LHCN-M2 (cell line): ENCODE results near the gene CGNL1. TPM values are rescaled to one million over a fixed set of nuclear protein-coding genes. Genes with fewer than 3 reads are reported as not detected.
A peak's percentile ranks its signal among the peaks of the same experiment; 100 is the strongest.

Experiments used
- DNase-seq: peaks from one replicate; pipeline ENCODE4 v3.0.0-alpha.2; 2012; ENCODE audit warnings: low read depth
- total RNA-seq: library from RNA; depleted of rRNA; stranded (reverse); fragments of >200 nt; gene quantifications from 2 replicates; pipeline ENCODE4 v1.2.3, GENCODE V29; 2014

The CGNL1 gene
- total RNA-seq, 1 experiment from 2014 or later, result 2.0 TPM

DNA sequence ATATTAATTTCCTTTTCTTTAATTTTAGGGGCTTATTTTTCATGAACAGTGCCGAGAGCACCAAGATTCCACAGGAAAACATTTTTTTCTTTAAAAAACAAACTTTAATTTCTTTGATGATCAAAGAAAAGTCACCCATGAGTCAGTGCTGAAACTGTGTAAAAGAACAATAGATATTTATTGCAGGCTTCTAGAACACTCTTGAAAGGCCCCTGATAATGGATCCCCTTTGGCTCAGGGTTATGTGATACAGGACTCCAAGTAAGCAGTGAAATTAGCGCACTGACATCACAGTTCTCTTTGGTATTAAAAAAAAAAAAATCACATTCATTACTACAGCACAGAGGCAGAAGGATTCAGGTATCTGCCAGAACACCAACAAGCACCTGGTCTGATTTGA, 149.3 kb downstream of the CGNL1 start:
- DNase-seq, result no peak

DNA sequence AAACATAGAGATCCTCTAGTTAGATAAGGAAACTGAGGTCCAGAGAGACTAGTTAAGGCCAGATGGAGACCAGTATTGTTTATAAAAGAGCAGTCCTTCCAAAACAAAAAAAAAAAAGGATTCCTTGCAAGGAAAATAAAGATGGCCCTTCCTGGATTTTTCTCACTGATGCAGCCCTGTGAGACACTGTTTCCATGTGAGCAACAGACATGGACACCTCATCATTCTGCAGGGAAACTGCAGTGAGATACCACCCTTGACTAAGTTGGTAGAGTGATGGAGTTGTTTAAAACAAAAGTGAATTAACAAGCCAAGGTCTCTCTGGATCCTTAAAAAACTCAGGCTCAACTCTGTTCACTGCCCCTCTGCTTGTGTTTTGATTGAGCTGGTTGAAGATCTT, 149.8 kb downstream of the CGNL1 start:
- no peak for DNase-seq

DNA sequence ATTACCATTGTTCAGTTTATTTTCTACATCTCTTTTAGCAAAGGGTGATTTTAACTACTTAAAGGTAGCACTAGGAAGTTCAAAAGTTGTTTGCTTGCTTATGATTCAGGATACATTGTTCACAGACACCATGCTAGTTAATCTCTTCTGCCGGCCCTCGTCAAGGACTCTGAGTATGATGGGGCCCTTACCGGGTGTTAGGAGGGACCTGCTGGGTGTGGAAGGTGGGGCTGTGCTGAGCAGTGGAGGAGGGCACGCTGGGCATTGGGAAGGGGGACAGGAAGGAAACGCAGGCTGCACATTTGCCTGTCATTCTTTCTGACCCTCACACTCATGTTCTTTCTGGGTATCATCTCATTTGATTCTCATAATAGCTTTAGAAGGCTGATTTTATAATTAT, 150.3 kb downstream of the CGNL1 start:
- no peak for DNase-seq

DNA sequence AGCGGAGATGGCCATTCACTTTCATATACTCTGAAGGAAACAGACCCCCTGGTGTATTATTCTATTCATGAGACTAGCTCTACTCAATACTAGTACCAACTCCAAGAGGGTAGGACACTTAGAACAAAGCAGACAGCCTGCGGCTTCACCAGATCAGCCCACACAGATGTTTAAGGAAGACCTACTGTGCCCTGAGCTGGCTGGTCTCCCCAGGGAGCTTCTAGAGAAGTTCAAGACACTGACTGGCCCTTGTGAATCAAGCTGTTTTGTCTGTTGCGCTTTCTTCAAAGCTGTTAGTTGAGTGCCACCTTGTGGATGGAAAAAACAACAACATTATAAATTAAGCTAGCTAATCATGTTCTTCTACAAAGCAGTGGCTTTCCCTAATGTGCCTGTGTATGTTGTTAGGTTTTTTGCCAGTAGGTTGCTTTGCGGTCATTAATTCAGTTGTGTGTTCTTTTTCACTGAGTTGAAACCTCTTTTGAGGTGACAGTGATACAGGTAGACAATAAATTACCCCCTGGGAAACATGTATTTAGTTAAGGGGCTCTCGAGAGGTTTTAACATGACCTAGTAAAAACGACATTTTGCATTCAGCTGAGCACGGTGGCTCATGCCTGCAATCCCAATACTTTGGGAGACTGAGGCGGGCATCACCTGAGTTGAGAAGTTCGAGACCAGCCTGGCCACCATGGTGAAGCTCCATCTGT, 151.2 kb downstream of the CGNL1 start:
- peak; percentile 96 for DNase-seq

DNA sequence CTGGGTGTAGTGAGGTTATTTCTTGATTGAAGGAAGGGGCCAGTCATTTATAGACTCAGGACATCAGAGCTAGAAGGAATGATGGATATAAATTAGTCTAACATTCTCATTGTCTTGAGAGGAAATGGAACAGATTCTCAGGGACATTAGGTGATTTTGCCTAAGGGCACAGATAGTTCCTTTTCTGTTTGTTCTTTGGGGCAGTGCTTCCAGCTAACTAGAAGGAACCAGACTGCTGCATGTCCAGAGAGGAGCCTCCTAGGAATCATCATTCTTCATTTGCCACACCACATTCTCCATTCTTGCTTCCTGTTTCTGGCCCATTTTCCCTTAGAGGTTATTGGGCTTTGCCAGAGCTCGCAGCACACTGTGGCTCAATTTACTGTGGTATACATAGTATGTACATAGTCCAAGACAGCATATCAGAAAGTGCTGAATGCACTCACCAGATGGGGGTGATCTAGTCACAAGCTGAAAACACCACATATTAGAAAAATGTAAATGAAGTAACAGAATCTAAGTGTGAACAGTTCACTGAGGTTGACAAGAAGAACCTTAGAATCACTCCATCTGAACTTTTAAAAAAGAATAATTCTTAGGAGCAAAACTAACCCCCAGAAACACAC, 152.7 kb downstream of the CGNL1 start:
- no peak for DNase-seq

DNA sequence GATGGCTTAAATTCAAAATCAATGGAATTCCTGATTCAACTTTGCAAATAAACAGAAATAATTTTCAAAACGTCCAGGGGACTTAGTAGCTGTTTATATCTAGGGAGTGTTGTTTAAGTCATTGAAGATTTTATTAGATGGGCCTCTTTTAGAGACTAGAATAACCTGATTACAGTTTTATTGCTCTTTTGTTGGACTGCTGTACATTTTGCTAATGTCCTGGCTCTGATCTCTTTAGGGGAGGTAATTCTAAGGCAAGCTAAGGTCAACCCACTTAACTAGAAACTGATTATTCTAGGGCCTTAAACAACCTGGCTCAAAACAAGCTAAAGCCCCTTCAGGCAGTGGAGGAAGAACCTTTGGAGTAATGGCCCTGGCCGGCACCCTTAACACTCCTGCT, 153.4 kb downstream of the CGNL1 start:
- no peak for DNase-seq

DNA sequence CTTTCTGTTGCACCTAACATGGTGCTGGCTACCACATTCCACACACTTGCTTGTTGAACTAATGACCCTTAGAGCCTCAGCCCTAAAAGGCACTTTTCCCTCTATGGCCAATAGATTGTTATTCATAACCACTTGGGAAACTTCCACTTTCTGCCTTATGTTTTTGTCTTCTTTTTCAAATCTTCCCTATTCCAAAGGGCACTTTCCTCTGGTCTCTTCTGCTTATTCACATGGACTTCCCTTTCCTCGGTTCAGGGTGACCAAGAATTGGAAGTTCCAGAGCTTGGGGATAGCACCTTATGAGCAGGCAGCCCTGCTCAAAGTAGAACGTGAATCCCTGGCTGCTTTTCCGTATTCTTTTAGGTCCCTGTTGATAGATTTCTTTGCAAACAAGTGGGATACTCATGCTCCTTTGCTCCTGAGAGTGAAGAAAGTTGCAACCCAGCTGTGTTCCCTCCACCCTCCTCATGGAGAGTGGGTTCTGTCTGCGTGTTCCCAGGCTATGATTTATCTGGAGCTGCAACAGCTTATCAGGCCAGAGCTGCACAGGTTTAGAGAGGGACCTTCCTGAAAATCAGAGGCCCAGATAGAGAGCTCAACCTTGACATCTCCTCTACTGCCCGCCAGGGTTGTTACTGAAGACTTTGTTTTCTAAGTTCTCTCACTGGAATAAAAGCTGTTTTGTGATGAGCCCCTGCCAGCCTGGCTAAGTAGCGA, 156.6 kb downstream of the CGNL1 start:
- no peak for DNase-seq

DNA sequence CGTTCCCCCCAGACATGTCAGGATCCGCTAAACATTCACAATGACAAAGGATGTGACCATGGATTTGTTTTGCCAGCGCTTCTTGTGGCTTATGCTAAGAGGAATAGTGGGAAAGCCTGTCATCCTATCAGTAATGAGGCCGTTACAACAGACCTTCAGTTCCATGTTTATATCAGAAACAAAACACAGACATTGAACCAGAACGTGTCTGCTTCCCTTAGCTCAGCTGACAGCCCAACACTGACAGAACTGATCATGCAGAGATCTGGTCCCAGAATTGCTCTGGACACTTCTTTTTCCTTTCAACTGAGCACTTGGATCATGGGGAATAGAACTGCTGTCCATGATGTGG, 157.1 kb downstream of the CGNL1 start:
- no peak for DNase-seq

DNA sequence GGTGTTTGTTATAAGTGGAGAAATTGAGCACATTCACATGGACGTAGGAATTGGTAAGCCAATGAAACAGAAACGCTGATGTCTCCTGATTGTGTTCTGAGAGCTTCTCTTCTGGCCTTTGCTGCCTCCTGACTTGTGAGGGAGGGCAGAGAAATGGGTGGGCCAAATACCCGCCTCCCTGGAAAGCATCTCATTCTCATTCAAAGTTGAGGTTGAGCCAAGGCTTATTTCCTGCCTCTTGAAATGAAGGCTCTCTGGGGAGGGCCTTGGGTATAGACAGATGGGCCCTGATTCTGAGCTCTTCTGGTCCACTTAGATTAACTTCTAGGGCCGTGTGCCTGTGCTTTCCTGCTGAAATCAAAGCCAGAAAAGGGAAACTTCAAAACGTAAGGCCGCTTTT, 158.0 kb downstream of the CGNL1 start:
- no peak for DNase-seq

DNA sequence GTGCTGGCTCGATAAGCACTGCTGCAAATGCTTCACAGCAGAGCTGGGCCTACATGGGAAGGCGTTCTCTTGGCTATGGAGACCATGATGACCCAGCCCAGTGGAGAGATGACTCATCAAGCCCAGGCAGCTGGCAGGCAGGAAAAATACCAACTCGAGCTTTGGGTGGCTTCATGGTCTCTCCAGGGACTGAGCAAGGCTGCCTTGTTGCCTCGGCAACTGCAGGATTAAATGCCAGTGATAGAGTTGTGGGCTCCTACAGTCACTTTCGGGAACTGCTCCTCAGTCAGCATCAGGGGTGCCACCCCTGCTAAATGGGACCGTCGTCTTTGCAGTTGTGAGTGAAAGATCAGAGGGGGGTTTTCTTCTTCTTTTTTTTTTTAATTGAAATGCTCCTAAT, 160.8 kb downstream of the CGNL1 start:
- peak; percentile 99 for DNase-seq

DNA sequence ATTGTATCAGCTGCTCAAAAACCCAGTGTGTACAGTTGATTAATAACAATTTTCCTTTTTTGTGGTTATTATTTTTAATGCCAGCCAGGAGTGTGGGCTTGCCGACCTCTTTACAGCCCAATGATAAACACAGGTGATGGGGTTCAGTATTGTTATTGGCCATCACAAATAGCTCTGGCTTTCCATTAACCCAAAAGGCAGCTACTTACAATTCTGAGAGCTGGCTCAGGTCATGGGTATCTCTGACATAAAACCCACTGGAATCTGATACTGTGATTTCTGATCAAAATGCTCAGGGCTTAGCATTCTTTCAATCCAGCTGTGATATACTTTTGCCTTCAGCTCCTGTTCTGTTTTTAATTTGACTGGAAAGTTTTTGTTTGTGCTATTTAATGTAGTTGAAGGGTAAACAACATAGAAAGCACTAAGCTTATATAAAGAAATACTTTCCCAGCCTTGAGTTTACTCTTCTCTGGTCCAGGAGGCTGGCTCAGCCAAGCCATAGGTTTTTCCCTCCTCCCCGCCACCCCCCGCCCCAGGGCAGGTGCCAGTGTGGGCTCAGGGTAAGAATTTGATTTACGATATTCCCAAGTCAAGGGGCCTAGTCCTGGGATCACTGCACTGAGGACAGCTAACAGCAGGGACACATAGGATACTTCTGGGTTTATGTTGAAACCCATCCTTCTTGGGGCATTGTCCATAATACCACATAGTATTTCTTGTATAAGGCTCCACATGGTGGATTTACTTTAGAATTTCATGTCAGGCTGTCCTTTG, 161.4 kb downstream of the CGNL1 start:
- DNase-seq, result peak; percentile 35

DNA sequence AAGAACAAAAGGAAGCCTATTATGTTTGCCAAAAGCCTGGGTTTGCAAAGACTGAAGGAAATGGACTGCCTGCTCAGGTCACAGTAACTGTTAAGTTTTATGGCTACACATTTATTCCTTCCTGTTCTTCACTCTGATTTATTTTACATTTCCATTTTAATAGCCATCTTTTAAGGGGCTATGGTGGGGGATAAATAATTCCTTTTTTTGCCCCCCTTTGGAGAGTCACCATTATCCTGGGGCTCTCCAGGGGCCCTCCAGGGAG, 161.9 kb downstream of the CGNL1 start:
- no peak for DNase-seq

DNA sequence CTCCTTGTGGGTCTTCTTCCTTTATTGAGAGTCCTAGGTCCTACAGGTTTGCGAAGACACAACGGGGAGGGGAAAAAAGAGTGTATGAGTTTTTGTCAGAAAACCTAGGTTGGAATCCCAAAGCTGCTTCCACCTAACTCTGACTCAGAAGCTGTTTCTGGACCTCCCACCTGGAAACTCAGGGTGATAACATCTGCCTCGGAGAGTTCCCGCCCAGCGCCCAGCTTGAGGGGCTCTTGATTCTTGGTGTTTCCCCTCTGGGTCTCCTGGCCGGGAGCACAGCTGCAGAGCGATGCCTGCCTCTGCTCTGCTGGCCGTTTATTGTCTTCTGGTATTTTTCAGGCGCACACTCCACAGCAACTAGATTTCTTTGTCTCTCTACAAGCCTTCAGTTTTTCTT, 162.5 kb downstream of the CGNL1 start:
- no peak for DNase-seq

DNA sequence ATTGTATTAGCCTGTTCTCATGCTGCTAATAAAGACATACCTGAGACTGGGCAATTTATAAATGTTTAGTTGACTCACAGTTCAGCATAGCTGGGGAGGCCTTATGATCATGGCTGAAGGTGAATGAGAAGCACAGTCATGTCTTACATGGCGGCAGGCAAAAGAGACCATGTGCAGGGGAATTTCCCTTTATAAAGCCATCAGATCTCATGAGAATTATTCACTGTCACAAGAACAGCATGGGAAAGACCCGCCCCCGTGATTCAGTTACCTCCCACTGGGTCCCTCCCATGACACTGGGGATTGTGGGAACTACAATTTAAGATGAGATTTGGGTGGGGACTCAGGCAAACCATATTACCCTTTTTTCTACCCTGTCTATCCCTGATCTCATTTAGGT, 163.9 kb downstream of the CGNL1 start:
- DNase-seq, result no peak

DNA sequence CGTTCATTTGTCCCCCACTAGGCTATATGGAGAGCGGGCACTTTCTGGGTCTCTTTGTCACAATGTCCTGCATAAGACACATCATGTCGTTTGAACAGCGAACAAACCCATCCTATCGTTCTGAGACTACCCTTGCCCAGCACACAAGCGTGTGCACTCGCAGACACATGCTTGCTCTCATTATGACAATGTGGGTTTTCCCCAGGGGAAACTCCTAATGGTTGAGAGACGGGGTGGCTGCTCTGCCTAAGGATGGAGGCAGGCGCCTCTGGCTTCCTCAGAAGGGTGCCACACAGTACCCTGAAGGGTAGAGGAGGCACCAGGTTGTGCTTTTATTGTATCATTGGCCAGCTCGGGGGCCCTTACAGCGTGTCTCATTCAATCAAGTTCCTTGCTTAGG, 164.4 kb downstream of the CGNL1 start:
- no peak for DNase-seq

DNA sequence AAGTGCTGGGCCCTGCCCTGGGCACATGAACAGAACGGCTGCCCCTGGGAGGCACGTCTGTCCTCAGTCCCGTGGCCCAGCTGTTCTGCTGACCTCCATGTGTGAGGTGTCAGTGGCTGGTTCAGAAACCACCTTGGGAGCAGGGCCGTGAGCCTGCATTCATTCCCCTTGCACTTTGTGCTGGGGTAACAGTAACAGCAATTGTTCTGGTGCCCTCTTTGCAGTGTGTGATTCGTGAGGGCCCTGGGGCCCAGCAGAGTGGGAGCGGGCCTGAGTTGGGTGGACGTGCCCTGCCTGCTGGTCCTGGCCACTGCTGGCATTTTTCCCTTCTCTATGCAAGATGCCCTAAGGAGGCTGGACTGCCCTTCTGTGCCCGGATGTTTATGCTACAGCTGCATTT, 165.0 kb downstream of the CGNL1 start:
- no peak for DNase-seq

DNA sequence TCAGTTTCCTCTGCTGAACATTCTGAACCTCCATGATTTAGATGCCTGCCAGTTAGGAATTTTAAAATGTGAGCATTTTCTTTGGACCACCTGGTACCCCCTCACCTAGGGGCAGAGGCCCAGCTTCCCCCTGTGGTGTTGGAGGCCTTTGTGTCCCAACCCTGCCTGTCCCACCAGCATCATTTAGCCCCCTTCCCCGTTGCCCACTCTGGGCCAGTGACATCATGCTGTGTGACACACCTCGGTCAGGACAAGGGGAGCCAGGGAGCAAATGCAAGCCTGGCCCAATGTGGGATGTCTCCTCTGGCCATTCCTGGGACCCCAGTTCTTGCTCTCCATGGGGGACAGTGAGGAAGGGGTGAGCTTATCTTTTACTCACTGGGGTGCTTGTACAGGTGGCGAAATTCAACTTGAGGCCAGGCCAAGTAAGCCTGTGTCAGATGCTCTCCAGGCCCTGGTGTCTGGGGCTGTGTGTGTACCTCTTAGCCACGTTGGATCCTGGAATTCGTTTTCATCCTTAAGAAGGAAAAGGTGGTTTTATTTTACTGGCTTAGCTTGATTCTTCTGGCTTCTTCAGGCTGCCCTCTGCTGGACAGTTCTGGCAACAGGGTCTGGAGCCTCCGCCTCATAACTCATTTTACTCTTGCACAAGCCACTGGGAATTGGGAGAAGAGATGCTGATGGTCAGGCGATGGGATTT, 165.7 kb downstream of the CGNL1 start:
- DNase-seq, result peak; percentile 70

DNA sequence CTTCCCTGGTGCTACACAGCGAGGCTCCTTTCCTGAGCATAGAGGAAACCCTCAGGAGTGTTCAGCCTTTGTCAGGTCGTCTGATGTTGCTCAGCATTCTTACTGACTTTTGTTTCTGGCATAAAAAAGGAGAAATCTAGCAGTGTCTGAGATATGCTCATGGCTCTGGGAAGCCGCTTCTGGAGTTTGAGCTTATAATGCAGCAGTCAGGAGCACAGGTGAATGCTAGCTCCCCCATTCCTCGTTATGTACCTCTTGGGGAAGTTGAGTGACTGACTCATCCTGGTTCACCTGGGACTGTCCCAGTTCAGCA, 166.2 kb downstream of the CGNL1 start:
- DNase-seq, result no peak

DNA sequence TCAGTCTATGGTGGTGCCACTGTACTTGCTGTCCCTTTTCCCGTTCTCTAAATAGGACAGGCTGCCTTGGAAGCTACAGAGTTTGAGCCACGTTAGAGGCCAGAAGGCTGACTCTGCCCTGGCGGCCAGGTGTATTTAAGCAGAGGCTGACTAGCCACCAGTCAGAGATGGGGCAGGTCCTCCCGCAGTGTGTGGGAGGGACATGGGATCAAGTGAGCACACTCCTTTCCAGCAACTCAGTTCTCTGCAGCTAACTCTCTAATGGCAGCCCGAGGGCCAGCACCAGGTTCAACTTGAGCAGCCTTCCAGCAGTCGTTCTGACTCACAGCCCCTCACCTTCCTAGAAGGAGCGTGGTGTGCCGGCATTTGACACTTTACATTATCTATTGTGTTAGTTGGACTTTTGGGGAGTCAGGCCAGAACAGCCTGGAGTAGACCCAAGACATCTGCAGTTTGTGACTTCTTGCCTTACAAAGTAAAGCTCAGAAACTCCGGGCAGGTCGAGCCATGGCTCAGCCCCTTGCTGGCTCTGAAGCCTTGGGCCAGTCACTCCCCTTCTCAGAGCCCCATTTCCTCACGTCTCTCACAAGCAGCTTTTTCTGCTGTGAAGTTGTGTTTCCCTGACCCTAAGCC, 168.7 kb downstream of the CGNL1 start:
- no peak for DNase-seq

DNA sequence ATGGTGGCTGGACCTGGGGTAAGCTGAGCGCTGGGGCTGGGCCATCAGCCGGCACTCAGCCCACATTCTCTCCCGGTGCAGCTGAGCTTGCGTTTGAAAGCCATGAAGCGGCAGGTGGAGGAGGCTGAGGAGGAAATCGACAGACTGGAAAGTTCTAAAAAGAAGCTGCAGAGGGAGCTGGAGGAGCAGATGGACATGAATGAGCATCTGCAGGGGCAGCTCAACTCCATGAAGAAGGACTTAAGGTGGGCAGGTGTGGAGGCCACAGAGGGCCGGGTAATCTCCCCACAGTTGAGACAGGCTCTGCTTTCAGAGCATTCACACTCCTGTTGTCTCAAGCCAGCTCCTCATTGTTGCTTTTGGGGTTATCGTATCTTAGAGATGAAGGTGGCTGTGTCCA, 169.7 kb downstream of the CGNL1 start:
- DNase-seq, result no peak

DNA sequence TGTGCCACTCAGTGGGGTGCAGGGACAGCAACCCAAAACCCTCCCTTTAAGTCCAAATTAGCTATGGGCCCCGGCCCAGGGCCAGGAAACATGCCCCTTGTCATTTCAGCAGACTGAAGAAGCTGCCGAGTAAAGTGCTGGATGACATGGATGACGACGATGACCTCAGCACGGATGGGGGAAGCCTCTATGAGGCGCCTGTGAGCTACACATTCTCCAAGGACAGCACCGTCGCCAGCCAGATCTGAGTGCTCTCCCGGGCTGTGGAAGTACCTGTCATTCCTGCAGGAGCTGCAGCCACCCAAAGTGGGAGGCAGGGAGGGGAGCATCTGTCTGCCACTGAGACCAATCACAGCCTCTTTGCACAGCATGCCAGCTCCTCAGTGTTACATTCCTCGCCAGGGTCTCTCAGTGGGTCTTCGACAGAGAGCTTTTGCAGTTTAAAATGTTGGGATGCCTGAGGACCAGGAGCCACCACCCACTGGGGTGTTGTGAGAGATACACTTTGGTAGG, 171.0 kb downstream of the CGNL1 start:
- no peak for DNase-seq
